ENCODE measurements around the gene EHMT2.

- TF ChIP-seq CTCF (IDR thresholded peaks at IDR 0.05) (no peak), POLR2A (IDR thresholded peaks at IDR 0.05) (no peak)
Measured at GRCh38 chr6:31908791-31909190, 11.3 kb upstream of the EHMT2 start.
